Measurements from ENCODE around the gene HINT1. TPM values are rescaled to one million over a fixed set of nuclear protein-coding genes. Genes with fewer than 3 reads are reported as not detected.

The HINT1 gene
- total RNA-seq, 2 donors from 2014 or later, result 174 to 239 TPM

DNA sequence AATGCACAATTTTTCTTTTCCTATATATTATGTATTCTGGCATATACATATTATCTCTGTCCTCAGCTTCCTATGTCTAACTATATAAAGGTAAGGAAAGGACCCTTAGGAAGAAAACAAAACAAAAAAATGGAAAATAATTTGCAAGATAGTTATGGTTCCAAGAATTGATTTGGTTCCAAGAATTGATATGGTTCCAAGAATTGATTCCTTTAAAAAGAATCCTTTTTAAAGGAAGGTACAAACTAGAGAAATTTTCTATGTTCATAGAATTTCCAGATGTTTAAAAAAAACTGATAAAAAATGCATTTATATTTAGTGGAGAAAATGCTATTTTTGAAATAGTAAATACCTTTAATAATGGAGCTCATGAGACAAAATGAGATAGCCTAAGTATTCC, 17.8 kb upstream of the HINT1 start:
- H3K9me3 Mint-ChIP-seq, result no peaks in the 10 kb centered on the region

DNA sequence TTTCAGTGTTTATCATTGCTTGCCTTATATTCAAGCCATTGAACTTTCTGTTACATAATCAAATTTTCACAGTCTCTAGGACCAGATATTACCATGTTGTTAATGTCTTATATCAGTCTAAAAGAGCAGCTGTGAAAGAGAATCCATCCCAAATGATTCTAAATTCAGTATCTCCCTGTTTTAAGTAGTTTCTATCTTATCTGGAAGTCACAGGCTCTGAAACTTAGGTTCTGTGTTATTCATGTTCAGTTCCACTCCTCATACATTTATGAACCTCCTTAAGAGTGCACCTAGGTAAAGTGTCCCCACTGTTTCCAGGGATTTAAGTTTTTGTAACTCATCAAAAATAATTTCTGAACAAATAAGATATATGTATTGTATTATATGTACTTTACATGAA, 15.4 kb upstream of the HINT1 start:
- H3K9me3 ChIP-seq (ENCODE audit: control insufficient read depth, low read length), result no peaks in the 10 kb centered on the region
- H3K4me1 Mint-ChIP-seq, result no peaks in the 10 kb centered on the region
- no peaks in the 10 kb centered on the region for H3K4me1 ChIP-seq (ENCODE audit: control insufficient read depth, insufficient read depth, low read length)
- H3K27ac ChIP-seq (ENCODE audit: low read depth, low read length), result no peak overlapping the region
- no peak for DNase-seq
- H3K4me3 Mint-ChIP-seq, result no peak overlapping the region
- H3K36me3 Mint-ChIP-seq (ENCODE audit: low read depth), result no peaks in the 10 kb centered on the region
- H3K9ac ChIP-seq (ENCODE audit: extremely low read depth, low read length, poor library complexity, severe bottlenecking), result no peak overlapping the region
- no peaks in the 10 kb centered on the region for H3K36me3 ChIP-seq (ENCODE audit: control insufficient read depth, insufficient read depth, low read length)
- no peaks in the 10 kb centered on the region for H3K9me3 Mint-ChIP-seq
- TF ChIP-seq CTCF (conservative IDR thresholded peaks at IDR 0.05), result no peak
- H3K27me3 ChIP-seq (ENCODE audit: control insufficient read depth, insufficient read depth, low read length, poor library complexity, severe bottlenecking), result no peaks in the 10 kb centered on the region
- no peaks in the 10 kb centered on the region for H3K27me3 Mint-ChIP-seq (ENCODE audit: insufficient read depth)
- H3K4me3 ChIP-seq (ENCODE audit: low read length), result no peak overlapping the region
- no peak overlapping the region for H3K27ac Mint-ChIP-seq

More for the DNA sequence above, 17.8 kb upstream of the HINT1 start:
- no peaks in the 10 kb centered on the region for H3K27me3 ChIP-seq (ENCODE audit: control insufficient read depth, insufficient read depth, low read length, poor library complexity, severe bottlenecking)
- no peaks in the 10 kb centered on the region for H3K36me3 ChIP-seq (ENCODE audit: control insufficient read depth, insufficient read depth, low read length)
- H3K4me1 ChIP-seq (ENCODE audit: control insufficient read depth, insufficient read depth, low read length), result no peaks in the 10 kb centered on the region
- no peak for TF ChIP-seq CTCF (conservative IDR thresholded peaks at IDR 0.05)
- H3K27ac Mint-ChIP-seq, result no peak overlapping the region
- H3K27me3 Mint-ChIP-seq (ENCODE audit: insufficient read depth), result no peaks in the 10 kb centered on the region
- peaks cover 2% of the 10 kb centered on the region for H3K36me3 Mint-ChIP-seq (ENCODE audit: low read depth)
- no peak overlapping the region for H3K4me3 Mint-ChIP-seq
- no peaks in the 10 kb centered on the region for H3K4me1 Mint-ChIP-seq
- H3K9me3 ChIP-seq (ENCODE audit: control insufficient read depth, low read length), result no peaks in the 10 kb centered on the region
- H3K27ac ChIP-seq (ENCODE audit: low read depth, low read length), result no peak overlapping the region
- no peak overlapping the region for H3K4me3 ChIP-seq (ENCODE audit: low read length)
- H3K9ac ChIP-seq (ENCODE audit: extremely low read depth, low read length, poor library complexity, severe bottlenecking), result no peak overlapping the region
- no peak for DNase-seq

- WGBS, 2 experiments (ENCODE audit: insufficient coverage in 1 of 2, insufficient read length in 1 of 2), result 13 to 17% methylated on average over 8 to 11 of the region's 11 CpGs
- TF ChIP-seq CTCF (conservative IDR thresholded peaks at IDR 0.05), result no peak
- H3K4me3 Mint-ChIP-seq, result peak overlapping the region; percentile 88
- no peaks in the 10 kb centered on the region for H3K36me3 Mint-ChIP-seq (ENCODE audit: low read depth)
- Histone ChIP-seq H3K27ac (ENCODE audit: low read depth, low read length) (no peak overlapping the region), H3K9ac (ENCODE audit: extremely low read depth, low read length, poor library complexity, severe bottlenecking) (peak overlapping the region; percentile 35), H3K36me3 (ENCODE audit: control insufficient read depth, insufficient read depth, low read length) (no peaks in the 10 kb centered on the region), H3K4me1 (ENCODE audit: control insufficient read depth, insufficient read depth, low read length) (peaks cover 4% of the 10 kb centered on the region), H3K4me3 (ENCODE audit: low read length) (peak overlapping the region; percentile 93), H3K9me3 (ENCODE audit: control insufficient read depth, low read length) (no peaks in the 10 kb centered on the region), H3K27me3 (ENCODE audit: control insufficient read depth, insufficient read depth, low read length, poor library complexity, severe bottlenecking) (no peaks in the 10 kb centered on the region)
- H3K27ac Mint-ChIP-seq, result peak overlapping the region; percentile 83
- DNase-seq, result peak; percentile 50
- peaks cover 4% of the 10 kb centered on the region for H3K4me1 Mint-ChIP-seq
- H3K9me3 Mint-ChIP-seq, result no peaks in the 10 kb centered on the region
- H3K27me3 Mint-ChIP-seq (ENCODE audit: insufficient read depth), result no peaks in the 10 kb centered on the region
Measured at GRCh38 chr5:131171276-131171810, 6.3 kb upstream of the HINT1 start.

Data from endodermal cell (in vitro differentiated cells).